IMR-90 (cell line): ENCODE data around the gene TMEM190. TPM values are rescaled to one million over a fixed set of nuclear protein-coding genes. Genes with fewer than 3 reads are reported as not detected.

Experiments
- ATAC-seq: fragments of 200-7000 bp; cut with Tn5 transposase; 2 replicates; pipeline ENCODE4 v1.9.1; 2020; ENCODE audit warnings: low read depth, mild to moderate bottlenecking, moderate library complexity
- BruUV-seq: library from RNA; stranded (reverse); fragments of 400-500 nt; replicated peaks from 2 replicates; lab custom pipeline; 2021; lab: Mats Ljungman, UMichigan
- CTCF ChIA-PET: fragments of 300-600 bp; formaldehyde crosslinking; extraction: SDS; loops from one replicate; lab custom pipeline; 2021; ENCODE audit warnings: antibody characterized with exemption; lab: Yijun Ruan, JAX
- POLR2A ChIA-PET: fragments of 300-600 bp; sonication (Branson Sonifier 250); formaldehyde crosslinking; loops from one replicate; lab custom pipeline; 2022; ENCODE audit warnings: antibody characterized with exemption; ENCODE audit not compliant: unreplicated experiment; lab: Charles Lee
- DNase-seq: peaks from one replicate; pipeline ENCODE4 v3.0.0; 2013
- H2AFZ ChIP-seq: replicated peaks from 2 replicates; pipeline ENCODE3; 2013; ENCODE audit warnings: low read length, mild to moderate bottlenecking; ENCODE audit not compliant: poor library complexity
- H2AK5ac ChIP-seq: 2 replicates; pipeline ENCODE4 v1.6.1; 2013; ENCODE audit warnings: low read depth, low read length, inconsistent platforms
- H2AK9ac ChIP-seq: replicated peaks from 2 replicates; pipeline ENCODE3; 2013; ENCODE audit warnings: mild to moderate bottlenecking, low read depth, low read length, moderate library complexity; ENCODE audit not compliant: poor library complexity
- H2BK120ac ChIP-seq: 2 replicates; pipeline ENCODE4 v1.6.1; 2013; ENCODE audit warnings: low read depth, low read length, inconsistent platforms
- H2BK15ac ChIP-seq: 3 replicates; pipeline ENCODE4 v1.6.1; 2013; ENCODE audit warnings: low read depth, low read length, inconsistent platforms
- H2BK20ac ChIP-seq: 2 replicates; pipeline ENCODE4 v1.6.1; 2013; ENCODE audit warnings: low read depth, mild to moderate bottlenecking, inconsistent platforms, low read length, moderate library complexity
- H2BK5ac ChIP-seq: 2 replicates; pipeline ENCODE4 v1.6.1; 2013; ENCODE audit warnings: mild to moderate bottlenecking, low read depth, low read length, inconsistent platforms; ENCODE audit not compliant: poor library complexity, severe bottlenecking
- H3K14ac ChIP-seq: replicated peaks from 2 replicates; pipeline ENCODE4 v1.6.1; 2013; ENCODE audit warnings: low read depth, low read length, inconsistent platforms
- H3K18ac ChIP-seq: 2 replicates; pipeline ENCODE4 v1.6.1; 2013; ENCODE audit warnings: low read depth, low read length, control low read depth
- H3K23ac ChIP-seq: 2 replicates; pipeline ENCODE4 v1.6.1; 2013; ENCODE audit warnings: low read depth, low read length, inconsistent platforms
- H3K27ac ChIP-seq: 2 replicates; pipeline ENCODE4 v1.5.1; 2013; ENCODE audit warnings: mild to moderate bottlenecking, control low read depth, low read length; ENCODE audit not compliant: insufficient read depth
- H3K27me3 ChIP-seq: 2 replicates; pipeline ENCODE4 v1.6.1; 2013; ENCODE audit warnings: low read length; ENCODE audit not compliant: control insufficient read depth, insufficient read depth
- H3K36me3 ChIP-seq: 2 replicates; pipeline ENCODE4 v1.6.1; 2013; ENCODE audit warnings: low read length, mixed read lengths; ENCODE audit not compliant: control insufficient read depth, insufficient read depth
- H3K4ac ChIP-seq: 2 replicates; pipeline ENCODE4 v1.6.1; 2013; ENCODE audit warnings: low read depth, low read length, inconsistent platforms
- H3K4me1 ChIP-seq: 2 replicates; pipeline ENCODE4 v1.6.1; 2013; ENCODE audit warnings: low read length, mixed read lengths; ENCODE audit not compliant: control insufficient read depth, insufficient read depth
- H3K4me2 ChIP-seq: 2 replicates; pipeline ENCODE4 v1.6.1; 2013; ENCODE audit warnings: low read depth, mild to moderate bottlenecking, control low read depth, low read length, moderate library complexity
- H3K4me3 ChIP-seq: 2 replicates; pipeline ENCODE4 v1.5.1; 2013; ENCODE audit warnings: low read depth, mild to moderate bottlenecking, control low read depth, low read length, moderate library complexity; ENCODE audit not compliant: insufficient read depth
- H3K56ac ChIP-seq: 2 replicates; pipeline ENCODE4 v1.6.1; 2013; ENCODE audit warnings: low read length, inconsistent platforms; ENCODE audit not compliant: insufficient read depth; ENCODE audit errors: extremely low read depth
- H3K79me1 ChIP-seq, 2 experiments: 2 replicates each; pipeline ENCODE4 v1.6.1; 2013; ENCODE audit warnings: low read length in 2 of 2, inconsistent platforms in 1 of 2, low read depth in 1 of 2
- H3K9ac ChIP-seq: 2 replicates; pipeline ENCODE4 v1.6.1; 2013; ENCODE audit warnings: low read depth, low read length, control low read depth
- H3K9me1 ChIP-seq: 2 replicates; pipeline ENCODE4 v1.6.1; 2013; ENCODE audit warnings: low read length, inconsistent platforms; ENCODE audit not compliant: insufficient read depth
- H3K9me3 ChIP-seq: 2 replicates; pipeline ENCODE4 v1.6.1; 2013; ENCODE audit warnings: low read length; ENCODE audit not compliant: control insufficient read depth, insufficient read depth
- H4K20me1 ChIP-seq: 2 replicates; pipeline ENCODE4 v1.6.1; 2013; ENCODE audit warnings: low read length, inconsistent platforms; ENCODE audit not compliant: insufficient read depth
- H4K5ac ChIP-seq: 2 replicates; pipeline ENCODE4 v1.6.1; 2013; ENCODE audit warnings: mild to moderate bottlenecking, low read depth, low read length, control low read depth
- H4K8ac ChIP-seq, 2 experiments: 2 replicates each; pipeline ENCODE4 v1.6.1; 2013; ENCODE audit warnings: low read depth in 2 of 2, low read length in 2 of 2, control low read depth in 1 of 2, inconsistent platforms in 1 of 2
- H4K91ac ChIP-seq: 2 replicates; pipeline ENCODE4 v1.6.1; 2013; ENCODE audit warnings: low read depth, low read length, inconsistent platforms; ENCODE audit not compliant: insufficient read depth
- BHLHE40 ChIP-seq: fragments of 150-350 bp; IDR thresholded peaks from 2 replicates; pipeline ENCODE4 v1.6.1; 2016; ENCODE audit warnings: mild to moderate bottlenecking, low read depth, low read length
- CEBPB ChIP-seq: IDR thresholded peaks from 2 replicates; pipeline ENCODE4 v1.6.1; 2012; ENCODE audit warnings: low read depth, low read length, improper control_type of control experiment
- CHD1 ChIP-seq: IDR thresholded peaks from 2 replicates; pipeline ENCODE4 v1.6.1; 2012; ENCODE audit warnings: low read depth, low read length, improper control_type of control experiment
- CTCF ChIP-seq: conservative IDR thresholded peaks from 2 replicates; pipeline ENCODE4 v1.5.1; 2012; ENCODE audit warnings: mild to moderate bottlenecking, low read depth, low read length, improper control_type of control experiment
- ELK1 ChIP-seq: fragments of 150-350 bp; IDR thresholded peaks from 2 replicates; pipeline ENCODE4 v1.6.1; 2016; ENCODE audit warnings: low read depth, mild to moderate bottlenecking, low read length, moderate library complexity, borderline replicate concordance
- FOS ChIP-seq: fragments of 150-350 bp; IDR thresholded peaks from 2 replicates; pipeline ENCODE4 v1.6.1; 2016; ENCODE audit warnings: low read depth, low read length
- MAFK ChIP-seq: IDR thresholded peaks from 2 replicates; pipeline ENCODE4 v1.6.1; 2012; ENCODE audit warnings: low read depth, low read length, improper control_type of control experiment
- MAZ ChIP-seq: IDR thresholded peaks from 2 replicates; pipeline ENCODE4 v1.6.1; 2012; ENCODE audit warnings: low read depth, mild to moderate bottlenecking, low read length, improper control_type of control experiment, moderate library complexity, borderline replicate concordance
- MXI1 ChIP-seq: IDR thresholded peaks from 2 replicates; pipeline ENCODE4 v1.6.1; 2012; ENCODE audit warnings: low read depth, mild to moderate bottlenecking, low read length, moderate library complexity, borderline replicate concordance
- NFE2L2 ChIP-seq: fragments of 150-350 bp; IDR thresholded peaks from 2 replicates; pipeline ENCODE4 v1.6.1; 2016; ENCODE audit warnings: low read depth, mild to moderate bottlenecking, low read length
- POLR2A ChIP-seq: IDR thresholded peaks from 2 replicates; pipeline ENCODE4 v1.6.1; 2012; ENCODE audit warnings: mild to moderate bottlenecking, low read depth, low read length
- RAD21 ChIP-seq: IDR thresholded peaks from 2 replicates; pipeline ENCODE4 v1.6.1; 2012; ENCODE audit warnings: low read length, improper control_type of control experiment
- RCOR1 ChIP-seq: IDR thresholded peaks from 2 replicates; pipeline ENCODE4 v1.6.1; 2012; ENCODE audit warnings: mild to moderate bottlenecking, low read length, improper control_type of control experiment; ENCODE audit not compliant: insufficient replicate concordance
- RFX5 ChIP-seq: IDR thresholded peaks from 2 replicates; pipeline ENCODE4 v1.8.0; 2012; ENCODE audit warnings: low read depth, mild to moderate bottlenecking, low read length, moderate library complexity
- SMC3 ChIP-seq: fragments of 150-350 bp; IDR thresholded peaks from 2 replicates; pipeline ENCODE4 v1.6.1; 2016; ENCODE audit warnings: low read depth, mild to moderate bottlenecking, antibody characterized with exemption, low read length, moderate library complexity
- USF2 ChIP-seq: fragments of 150-350 bp; IDR thresholded peaks from 2 replicates; pipeline ENCODE4 v1.6.1; 2017; ENCODE audit warnings: mild to moderate bottlenecking, antibody characterized with exemption, low read length, low read depth
- WGBS, 2 experiments: methylation state at CpG; one replicate each; pipeline versions ENCODE4 v1.1.5 to v1.1.7; 2013; ENCODE audit warnings: missing lambda C conversion rate in 2 of 2; ENCODE audit not compliant: insufficient read length in 1 of 2; ENCODE audit errors: extremely low coverage in 2 of 2; 5-methylcytosine and 5-hydroxymethylcytosine counted together
- dilution Hi-C: fragments of 300-500 bp; cut with HindIII; formaldehyde crosslinking; loops from one replicate; pipeline ENCODE4 v1.14.3; 2018; ENCODE audit warnings: low sequenced_read_pairs; ENCODE audit not compliant: unreplicated experiment
- in situ Hi-C: fragments of 300-500 bp; cut with MboI; formaldehyde crosslinking; loops from 3 replicates; pipeline ENCODE4 v1.14.3; 2019; ENCODE audit warnings: low sequenced_read_pairs, inconsistent platforms, mixed read lengths
- intact Hi-C: fragments of 100-400 bp; cut with micrococcal nuclease; formaldehyde crosslinking; loops from 2 replicates; pipeline ENCODE4 v1.10.0; 2022
- polyA plus RNA-seq, 3 experiments: library from polyadenylated mRNA; depleted of rRNA; stranded (reverse); fragments of >200 nt; gene quantifications; 2 replicates each; pipeline ENCODE4 v1.2.3, GENCODE V29; 2012; ENCODE audit warnings: low replicate concordance in 1 of 3
- total RNA-seq: library from RNA; depleted of rRNA; stranded (reverse); fragments of >200 nt; gene quantifications from 2 replicates; pipeline ENCODE4 v1.2.3, GENCODE V29; 2012

TMEM190 gene
- total and polyA plus RNA-seq, 2 of the 4 experiments (the other 2 are of a cell fraction): 1.6 TPM; not detected in 1

DNA sequence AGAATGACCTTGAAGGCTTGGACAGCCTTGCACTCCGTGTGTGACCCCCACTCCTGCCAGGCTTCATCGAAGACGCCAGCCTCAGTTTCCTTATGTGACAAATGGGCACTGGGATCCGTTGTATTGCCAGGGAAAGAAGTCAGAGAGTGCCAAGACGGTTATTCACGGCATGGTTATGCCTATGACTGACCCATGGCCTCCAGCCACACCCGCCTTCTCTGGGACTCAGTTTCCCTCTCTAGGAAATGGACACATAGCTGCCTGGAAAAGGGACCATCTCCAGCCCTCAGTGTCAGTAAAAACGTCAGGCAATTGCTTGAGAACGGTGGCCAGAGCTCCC, 31.9 kb downstream of the TMEM190 start:
- Histone ChIP-seq H2AK5ac (peak overlapping the region; percentile 99), H2BK15ac (peak overlapping the region; percentile 100), H4K91ac (peak overlapping the region; percentile 100), H4K8ac (peak overlapping the region; percentile 100), H3K4me2 (peak overlapping the region; percentile 87), H2BK120ac (peak overlapping the region; percentile 98), H3K23ac (peak overlapping the region; percentile 96), H3K56ac (peak overlapping the region; percentile 95), H3K4ac (peak overlapping the region; percentile 100), H3K9ac (peak overlapping the region; percentile 63), H3K27ac (peak overlapping the region; percentile 94), H2BK5ac (peak overlapping the region; percentile 94), H3K4me3 (peak overlapping the region; percentile 41), H3K18ac (peak overlapping the region; percentile 96), H4K5ac (peak overlapping the region; percentile 99), H3K36me3 (peaks cover 17% of the 10 kb centered on the region), H3K9me3 (no peaks in the 10 kb centered on the region), H3K27me3 (no peaks in the 10 kb centered on the region), H4K20me1 (peaks cover 32% of the 10 kb centered on the region), H2BK20ac (peak overlapping the region; percentile 83), H2AK9ac (peak overlapping the region; percentile 100), H3K14ac (peak overlapping the region; percentile 99), H3K79me1 (peaks cover 0 to 27% of the 10 kb centered on the region in 2 experiments; a peak in 2 of 4 replicates), H2AFZ (peak overlapping the region; percentile 96), H3K9me1 (peaks cover 19% of the 10 kb centered on the region), H3K4me1 (peaks cover 17% of the 10 kb centered on the region)
- dilution Hi-C loops: no loop called here
- POLR2A ChIA-PET: no interaction called here
- no peak for TF ChIP-seq RAD21
- no peak for TF ChIP-seq ELK1
- TF ChIP-seq FOS: no peak
- TF ChIP-seq RCOR1: no peak
- no peak for TF ChIP-seq CTCF
- TF ChIP-seq SMC3: no peak
- TF ChIP-seq POLR2A: no peak
- TF ChIP-seq MAZ: no peak
- no peak for TF ChIP-seq USF2
- TF ChIP-seq CHD1: no peak
- TF ChIP-seq BHLHE40: no peak
- no peak for TF ChIP-seq MXI1
- TF ChIP-seq MAFK: no peak
- no peak for TF ChIP-seq RFX5
- TF ChIP-seq NFE2L2: no peak
- no peak for TF ChIP-seq CEBPB
- ATAC-seq (no peak), DNase-seq (no peak)
- in situ Hi-C loops: no loop called here
- CTCF ChIA-PET: no interaction called here
- 74% methylated on average over 5 of the region's 9 CpGs; no CpG with 5 or more reads in 1 of the 2 experiments for WGBS, 2 experiments
- intact Hi-C loops: loop anchor here (5.0 kb wide), 1 partner anchor 94 kb away; no protein-coding TSS in a partner anchor
- no TSS peak for BruUV-seq
